ENCODE results near the gene LRRN4CL. TPM values are rescaled to one million over a fixed set of nuclear protein-coding genes. Genes with fewer than 3 reads are reported as not detected.

LRRN4CL gene
- total and polyA plus RNA-seq, 9 of the 15 experiments (the other 6 are each of a cell fraction or from before 2014, with no cell fraction given), result 0.03 to 0.11 (median 0.05) TPM; not detected in 4

DNA sequence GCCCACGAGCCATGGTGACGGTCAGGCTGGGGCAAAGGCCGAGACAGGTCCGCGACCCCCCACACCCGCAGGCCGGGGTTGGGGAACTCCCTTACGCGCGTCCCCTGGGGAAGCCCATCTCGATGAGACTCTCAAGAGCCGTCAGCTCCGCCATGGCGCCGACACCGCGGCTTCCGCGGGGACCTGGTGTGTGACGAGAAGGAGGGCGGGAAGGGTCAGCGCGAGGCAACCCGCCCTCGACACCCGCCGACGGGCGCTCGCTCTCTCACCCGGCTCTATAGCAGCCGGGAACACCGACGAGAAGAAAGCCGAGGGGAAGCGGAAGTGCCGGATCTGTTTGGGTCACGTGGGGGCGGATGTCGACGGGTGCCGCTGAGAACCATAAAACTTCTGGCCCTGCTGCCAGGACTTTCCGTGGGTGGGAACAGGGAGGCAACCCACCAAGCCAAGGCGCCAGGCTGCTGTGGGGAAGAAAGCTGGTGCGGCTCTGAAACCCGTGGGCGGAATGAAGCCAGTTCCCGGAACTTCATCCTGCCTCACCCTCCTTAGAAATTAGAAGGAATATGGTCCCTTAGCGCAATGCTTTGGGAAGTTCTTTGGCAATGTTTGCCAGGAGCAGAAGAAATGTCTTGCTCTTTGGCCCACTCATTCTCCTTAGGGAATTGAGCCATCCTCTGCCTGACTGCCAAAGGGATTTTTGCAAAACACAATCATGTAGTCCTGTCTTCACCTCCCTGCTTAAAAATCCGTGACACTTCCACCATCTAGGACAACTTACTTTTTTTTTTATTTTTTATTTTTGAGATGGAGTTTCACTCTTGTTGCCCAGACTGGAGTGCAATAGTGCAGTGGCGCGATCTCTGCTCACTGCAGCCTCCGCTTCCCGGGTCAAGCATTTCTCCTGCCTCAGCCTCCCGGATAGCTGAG is 10.3 kb downstream of the LRRN4CL start, which contains the start of gene UBXN1 (continued):
- TF ChIP-seq, protein P1, sequence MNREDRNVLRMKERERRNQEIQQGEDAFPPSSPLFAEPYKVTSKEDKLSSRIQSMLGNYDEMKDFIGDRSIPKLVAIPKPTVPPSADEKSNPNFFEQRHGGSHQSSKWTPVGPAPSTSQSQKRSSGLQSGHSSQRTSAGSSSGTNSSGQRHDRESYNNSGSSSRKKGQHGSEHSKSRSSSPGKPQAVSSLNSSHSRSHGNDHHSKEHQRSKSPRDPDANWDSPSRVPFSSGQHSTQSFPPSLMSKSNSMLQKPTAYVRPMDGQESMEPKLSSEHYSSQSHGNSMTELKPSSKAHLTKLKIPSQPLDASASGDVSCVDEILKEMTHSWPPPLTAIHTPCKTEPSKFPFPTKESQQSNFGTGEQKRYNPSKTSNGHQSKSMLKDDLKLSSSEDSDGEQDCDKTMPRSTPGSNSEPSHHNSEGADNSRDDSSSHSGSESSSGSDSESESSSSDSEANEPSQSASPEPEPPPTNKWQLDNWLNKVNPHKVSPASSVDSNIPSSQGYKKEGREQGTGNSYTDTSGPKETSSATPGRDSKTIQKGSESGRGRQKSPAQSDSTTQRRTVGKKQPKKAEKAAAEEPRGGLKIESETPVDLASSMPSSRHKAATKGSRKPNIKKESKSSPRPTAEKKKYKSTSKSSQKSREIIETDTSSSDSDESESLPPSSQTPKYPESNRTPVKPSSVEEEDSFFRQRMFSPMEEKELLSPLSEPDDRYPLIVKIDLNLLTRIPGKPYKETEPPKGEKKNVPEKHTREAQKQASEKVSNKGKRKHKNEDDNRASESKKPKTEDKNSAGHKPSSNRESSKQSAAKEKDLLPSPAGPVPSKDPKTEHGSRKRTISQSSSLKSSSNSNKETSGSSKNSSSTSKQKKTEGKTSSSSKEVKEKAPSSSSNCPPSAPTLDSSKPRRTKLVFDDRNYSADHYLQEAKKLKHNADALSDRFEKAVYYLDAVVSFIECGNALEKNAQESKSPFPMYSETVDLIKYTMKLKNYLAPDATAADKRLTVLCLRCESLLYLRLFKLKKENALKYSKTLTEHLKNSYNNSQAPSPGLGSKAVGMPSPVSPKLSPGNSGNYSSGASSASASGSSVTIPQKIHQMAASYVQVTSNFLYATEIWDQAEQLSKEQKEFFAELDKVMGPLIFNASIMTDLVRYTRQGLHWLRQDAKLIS (CRISPR knock-in tag; IDR thresholded peaks at IDR 0.05), result no peak
- TF ChIP-seq ZNF282 (CRISPR knock-in tag; IDR thresholded peaks at IDR 0.05), result no peak
- TF ChIP-seq ZNF197 (CRISPR knock-in tag; IDR thresholded peaks at IDR 0.05; ENCODE audit: low read depth), result no peak
- TF ChIP-seq ZNF263 (CRISPR knock-in tag; IDR thresholded peaks at IDR 0.05; ENCODE audit: borderline replicate concordance), result peak; percentile 25; the same call in 1 of the 2 replicates
- TF ChIP-seq SMAD3 (CRISPR knock-in tag; conservative IDR thresholded peaks at IDR 0.05), result no peak
- no peak for TF ChIP-seq KDM2B (CRISPR knock-in tag; IDR thresholded peaks at IDR 0.05)
- no peak for TF ChIP-seq OTX1 (CRISPR knock-in tag; IDR thresholded peaks at IDR 0.05)
- TF ChIP-seq, protein P2, sequence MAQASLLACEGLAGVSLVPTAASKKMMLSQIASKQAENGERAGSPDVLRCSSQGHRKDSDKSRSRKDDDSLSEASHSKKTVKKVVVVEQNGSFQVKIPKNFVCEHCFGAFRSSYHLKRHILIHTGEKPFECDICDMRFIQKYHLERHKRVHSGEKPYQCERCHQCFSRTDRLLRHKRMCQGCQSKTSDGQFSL (CRISPR knock-in tag; IDR thresholded peaks at IDR 0.05), result no peak
- TF ChIP-seq, protein P2 (tag; IDR thresholded peaks at IDR 0.05), result no peak
- TF ChIP-seq MYC (IDR thresholded peaks at IDR 0.05; ENCODE audit: low read depth, low read length), result peak; percentile 79
- 0 out of 2 replicates have a peak, but pooled peaks have one; percentile 26 for TF ChIP-seq MYC (CRISPR knock-in tag; IDR thresholded peaks at IDR 0.05; ENCODE audit: borderline replicate concordance, low read depth)
- peak; percentile 64 for TF ChIP-seq POLR2B (IDR thresholded peaks at IDR 0.05; ENCODE audit: low read depth, partially characterized antibody)
- no peak for TF ChIP-seq KHSRP (IDR thresholded peaks at IDR 0.05)
- no peak for TF ChIP-seq LARP7 (IDR thresholded peaks at IDR 0.05)
- no peak for TF ChIP-seq EZH2 (IDR thresholded peaks at IDR 0.05; ENCODE audit: borderline replicate concordance, low read depth, low read length)
- TF ChIP-seq SMAD2 (IDR thresholded peaks at IDR 0.05; ENCODE audit: low read depth, low read length), result no peak
- 0 out of 2 replicates have a peak, but pooled peaks have one; percentile 15 for TF ChIP-seq BCOR (IDR thresholded peaks at IDR 0.05)
- no peak for TF ChIP-seq BACH1 (tag; IDR thresholded peaks at IDR 0.05)
- peak; percentile 92 for TF ChIP-seq RBFOX2 (IDR thresholded peaks at IDR 0.05; ENCODE audit: low read depth, low read length)
- TF ChIP-seq ZNF696 (CRISPR knock-in tag; conservative IDR thresholded peaks at IDR 0.05), result no peak
- TF ChIP-seq SLC30A9 (CRISPR knock-in tag; IDR thresholded peaks at IDR 0.05), result no peak
- TF ChIP-seq ZC3H8 (IDR thresholded peaks at IDR 0.05), result no peak
- no peak for TF ChIP-seq ZNF778 (CRISPR knock-in tag; IDR thresholded peaks at IDR 0.05)

All from K562 (cell line).